H9 (cell line): ENCODE measurements around the gene ZDHHC12. TPM values are rescaled to one million over a fixed set of nuclear protein-coding genes. Genes with fewer than 3 reads are reported as not detected.

ENCODE experiments used
- DNase-seq: peaks from one replicate; pipeline ENCODE4 v3.0.0-alpha.2; 2017
- H2AFZ ChIP-seq: one replicate; pipeline ENCODE4 v1.6.1; 2013; ENCODE audit warnings: mild to moderate bottlenecking, low read length, control low read depth, moderate library complexity
- H2AK5ac ChIP-seq: 2 replicates; pipeline ENCODE4 v1.6.1; 2013; ENCODE audit warnings: low read length, control low read depth, mixed read lengths; ENCODE audit not compliant: insufficient read length
- H2BK120ac ChIP-seq: one replicate; pipeline ENCODE4 v1.6.1; 2013; ENCODE audit warnings: low read depth, mild to moderate bottlenecking, low read length, control low read depth, inconsistent platforms; ENCODE audit not compliant: poor library complexity, severe bottlenecking
- H2BK12ac ChIP-seq: 2 replicates; pipeline ENCODE4 v1.6.1; 2013; ENCODE audit warnings: low read length, control low read depth, mixed read lengths, low read depth; ENCODE audit not compliant: insufficient read length
- H2BK15ac ChIP-seq: 2 replicates; pipeline ENCODE4 v1.6.1; 2013; ENCODE audit warnings: low read depth, low read length, control low read depth
- H2BK20ac ChIP-seq: one replicate; pipeline ENCODE4 v1.6.1; 2013; ENCODE audit warnings: low read depth, mild to moderate bottlenecking, low read length, control low read depth, inconsistent platforms; ENCODE audit not compliant: poor library complexity, severe bottlenecking
- H2BK5ac ChIP-seq: 2 replicates; pipeline ENCODE4 v1.6.1; 2013; ENCODE audit warnings: low read length, control low read depth, mixed read lengths; ENCODE audit not compliant: insufficient read length
- H3K14ac ChIP-seq: 2 replicates; pipeline ENCODE4 v1.6.1; 2013; ENCODE audit warnings: low read length, control low read depth; ENCODE audit not compliant: insufficient read depth
- H3K18ac ChIP-seq: 2 replicates; pipeline ENCODE4 v1.6.1; 2013; ENCODE audit warnings: low read depth, mild to moderate bottlenecking, mixed read lengths, low read length, control low read depth; ENCODE audit not compliant: insufficient read length
- H3K23ac ChIP-seq: 2 replicates; pipeline ENCODE4 v1.6.1; 2013; ENCODE audit warnings: low read length, control low read depth, mixed read lengths, low read depth; ENCODE audit not compliant: insufficient read length
- H3K23me2 ChIP-seq: 2 replicates; pipeline ENCODE4 v1.6.1; 2013; ENCODE audit warnings: low read depth, mild to moderate bottlenecking, mixed read lengths, low read length, control low read depth; ENCODE audit not compliant: insufficient read length, poor library complexity, severe bottlenecking
- H3K27ac ChIP-seq: 2 replicates; pipeline ENCODE4 v1.5.1; 2013; ENCODE audit warnings: low read length, control low read depth, mixed read lengths, low read depth; ENCODE audit not compliant: insufficient read length
- H3K27me3 ChIP-seq: 2 replicates; pipeline ENCODE4 v1.6.1; 2013; ENCODE audit warnings: low read length, control low read depth, inconsistent platforms; ENCODE audit not compliant: insufficient read depth
- H3K4ac ChIP-seq: 2 replicates; pipeline ENCODE4 v1.6.1; 2013; ENCODE audit warnings: low read depth, mild to moderate bottlenecking, control low read depth, inconsistent platforms, low read length, moderate library complexity
- H3K4me1 ChIP-seq: 2 replicates; pipeline ENCODE4 v1.6.1; 2013; ENCODE audit warnings: low read length, control low read depth, inconsistent platforms; ENCODE audit not compliant: insufficient read depth
- H3K4me2 ChIP-seq: 2 replicates; pipeline ENCODE4 v1.6.1; 2013; ENCODE audit warnings: low read length, control low read depth, mixed read lengths; ENCODE audit not compliant: insufficient read length, insufficient read depth
- H3K56ac ChIP-seq: 2 replicates; pipeline ENCODE4 v1.6.1; 2013; ENCODE audit warnings: low read depth, mild to moderate bottlenecking, mixed read lengths, low read length, control low read depth; ENCODE audit not compliant: insufficient read length
- H3K79me1 ChIP-seq: 2 replicates; pipeline ENCODE4 v1.6.1; 2013; ENCODE audit warnings: low read depth, mild to moderate bottlenecking, moderate library complexity, low read length, control low read depth, inconsistent platforms; ENCODE audit not compliant: insufficient read depth, poor library complexity, severe bottlenecking
- H3K79me2 ChIP-seq: 2 replicates; pipeline ENCODE4 v1.6.1; 2013; ENCODE audit warnings: low read length, control low read depth, inconsistent platforms; ENCODE audit not compliant: insufficient read depth
- H3K9ac ChIP-seq: 2 replicates; pipeline ENCODE4 v1.6.1; 2013; ENCODE audit warnings: low read length, control low read depth, mixed read lengths; ENCODE audit not compliant: insufficient read length; ENCODE audit errors: extremely low read depth
- H3K9me3 ChIP-seq: one replicate; pipeline ENCODE4 v1.6.1; 2013; ENCODE audit warnings: low read depth, low read length, inconsistent platforms; ENCODE audit not compliant: control insufficient read depth
- H3T11ph ChIP-seq: one replicate; pipeline ENCODE4 v1.6.1; 2013; ENCODE audit warnings: mild to moderate bottlenecking, low read length, control low read depth, inconsistent platforms
- H4K20me1 ChIP-seq: one replicate; pipeline ENCODE4 v1.6.1; 2013; ENCODE audit not compliant: control insufficient read depth, insufficient read length, insufficient read depth
- H4K5ac ChIP-seq: 2 replicates; pipeline ENCODE4 v1.6.1; 2013; ENCODE audit warnings: low read depth, mild to moderate bottlenecking, mixed read lengths, low read length, control low read depth; ENCODE audit not compliant: insufficient read length
- H4K8ac ChIP-seq: replicated peaks from 2 replicates; pipeline ENCODE4 v1.6.1; 2013; ENCODE audit warnings: low read length, control low read depth, mixed read lengths, low read depth; ENCODE audit not compliant: insufficient read length
- H4K91ac ChIP-seq: 2 replicates; pipeline ENCODE4 v1.6.1; 2013; ENCODE audit warnings: low read depth, mild to moderate bottlenecking, moderate library complexity, mixed read lengths, low read length, control low read depth; ENCODE audit not compliant: insufficient read length
- H3K27ac Mint-ChIP-seq, 3 experiments: 2 replicates in 2 of 3; 3 replicates in 1 of 3; pipeline ENCODE4 v1.8.0; 2020 to 2021; ENCODE audit warnings: mixed read lengths in 3 of 3, mild to moderate bottlenecking in 1 of 3, moderate library complexity in 1 of 3
- H3K27me3 Mint-ChIP-seq: 2 replicates; pipeline ENCODE4 v1.8.0; 2021; ENCODE audit warnings: low read depth, mild to moderate bottlenecking, moderate library complexity, mixed read lengths
- H3K36me3 Mint-ChIP-seq, 3 experiments: 2 replicates in 2 of 3; 3 replicates in 1 of 3; pipeline ENCODE4 v1.8.0; 2020 to 2021; ENCODE audit warnings: low read depth in 3 of 3, mixed read lengths in 3 of 3; ENCODE audit not compliant: insufficient read depth in 1 of 3
- H3K4me1 Mint-ChIP-seq, 2 experiments: 2 replicates each; pipeline ENCODE4 v1.8.0; 2020; ENCODE audit warnings: mixed read lengths in 2 of 2
- H3K4me3 Mint-ChIP-seq, 2 experiments: 2 replicates in 1 of 2; 3 replicates in 1 of 2; pipeline ENCODE4 v1.8.0; 2020 to 2021; ENCODE audit warnings: mild to moderate bottlenecking in 2 of 2, mixed read lengths in 2 of 2, moderate library complexity in 1 of 2
- H3K9me3 Mint-ChIP-seq, 2 experiments: 2 replicates in 1 of 2; 3 replicates in 1 of 2; pipeline ENCODE4 v1.8.0; 2020; ENCODE audit warnings: mild to moderate bottlenecking in 2 of 2, mixed read lengths in 2 of 2, moderate library complexity in 1 of 2
- CTCF ChIP-seq: fragments of 200-600 bp; sonication (generic); conservative IDR thresholded peaks from 3 replicates; pipeline ENCODE4 v1.8.0; 2021; ENCODE audit warnings: antibody characterized with exemption, mild to moderate bottlenecking
- WGBS: extraction: QIAGEN DNeasy Blood & Tissue Kit; methylation state at CpG from one replicate; pipeline ENCODE4 v1.1.7; 2013; ENCODE audit warnings: missing lambda C conversion rate, low lambda C conversion rate, mixed read lengths; ENCODE audit not compliant: insufficient read length; ENCODE audit errors: extremely low coverage; 5-methylcytosine and 5-hydroxymethylcytosine counted together
- total RNA-seq: library from RNA; stranded (reverse); gene quantifications from 2 replicates; pipeline ENCODE4 v1.2.1, GENCODE V29; 2021

ZDHHC12 gene
- total RNA-seq, 1 experiment from 2014 or later = 42.8 TPM

DNA sequence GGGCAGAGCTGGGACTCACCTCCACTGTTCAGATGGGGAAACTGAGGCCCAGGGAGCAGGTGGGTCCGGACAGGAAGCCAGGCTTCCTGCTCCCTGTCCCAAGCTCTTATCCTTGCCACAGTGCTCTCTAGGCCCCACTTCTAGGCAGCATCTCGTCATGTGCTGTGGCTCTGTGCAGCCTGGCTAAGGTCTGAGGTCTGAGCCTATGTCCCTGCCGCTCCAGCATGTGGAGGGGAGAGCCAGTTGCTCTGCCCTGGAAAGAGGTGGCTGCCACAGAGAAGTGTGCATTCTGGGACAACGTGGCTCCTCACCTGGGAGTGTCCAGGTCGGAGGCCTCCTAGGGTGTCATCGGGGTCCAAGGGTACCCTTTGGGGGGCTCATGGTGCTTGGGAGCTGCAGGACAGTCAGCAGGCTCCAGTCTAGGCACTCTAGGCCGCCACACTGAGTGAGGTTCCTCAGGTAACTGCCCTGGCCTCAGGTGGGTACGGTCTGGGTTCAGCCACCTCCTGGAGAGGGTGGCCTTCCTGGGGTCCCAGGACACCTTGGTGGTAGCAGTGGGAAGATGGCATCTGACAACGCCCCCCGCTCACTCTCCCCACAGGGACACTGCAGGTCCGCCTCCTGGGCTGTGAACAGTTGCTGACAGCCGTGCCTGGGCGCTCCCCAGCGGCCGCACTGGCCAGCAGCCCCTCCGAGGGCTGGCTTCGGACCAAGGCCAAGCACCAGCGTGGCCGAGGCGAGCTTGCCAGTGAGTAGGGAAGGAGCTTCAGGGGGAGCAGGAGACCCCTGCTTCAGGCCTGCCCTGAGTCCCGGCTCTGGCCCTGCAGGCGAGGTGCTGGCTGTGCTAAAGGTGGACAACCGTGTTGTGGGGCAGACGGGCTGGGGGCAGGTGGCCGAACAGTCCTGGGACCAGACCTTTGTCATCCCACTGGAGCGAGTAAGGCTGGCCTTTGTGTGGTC lies 11.2 kb downstream of the ZDHHC12 start:
- no peak for TF ChIP-seq CTCF
- Histone ChIP-seq H3K56ac (no peak overlapping the region), H3K23me2 (no peaks in the 10 kb centered on the region), H3T11ph (no peak overlapping the region), H3K4me1 (no peaks in the 10 kb centered on the region), H3K9me3 (no peaks in the 10 kb centered on the region), H2BK20ac (no peak overlapping the region), H3K18ac (no peak overlapping the region), H3K79me1 (no peaks in the 10 kb centered on the region), H4K8ac (no peak overlapping the region), H3K14ac (no peak overlapping the region), H3K23ac (no peak overlapping the region), H2BK15ac (no peak overlapping the region), H2BK120ac (no peak overlapping the region), H4K91ac (no peak overlapping the region), H4K5ac (no peak overlapping the region), H3K9ac (no peak overlapping the region), H2AFZ (no peak overlapping the region), H2BK12ac (no peak overlapping the region), H2BK5ac (no peak overlapping the region), H3K27me3 (no peaks in the 10 kb centered on the region), H3K4me2 (no peak overlapping the region), H3K79me2 (no peaks in the 10 kb centered on the region), H2AK5ac (no peak overlapping the region), H4K20me1 (no peaks in the 10 kb centered on the region), H3K27ac (no peak overlapping the region), H3K4ac (no peak overlapping the region)
- no peaks in the 10 kb centered on the region for H3K27me3 Mint-ChIP-seq
- H3K4me1 Mint-ChIP-seq = no peaks in the 10 kb centered on the region
- H3K36me3 Mint-ChIP-seq = peaks cover 7 to 28% (median 20%) of the 10 kb centered on the region in 3 experiments; a peak in 6 of 7 replicates
- H3K27ac Mint-ChIP-seq = no peak overlapping the region
- no peak overlapping the region for H3K4me3 Mint-ChIP-seq
- H3K9me3 Mint-ChIP-seq = no peaks in the 10 kb centered on the region; a peak in 1 of 5 replicates
- peak; percentile 24 for DNase-seq
- WGBS = no CpG with 5 or more reads among the region's 26 CpGs
